GM15510 (cell line): ENCODE results near the gene TRNAU1AP.

Experiments used
- POLR2A ChIP-seq: IDR thresholded peaks from 3 replicates; pipeline ENCODE4 v1.6.1; 2011; ENCODE audit warnings: borderline replicate concordance; ENCODE audit not compliant: insufficient read length; ENCODE audit errors: extremely low read depth

Gene TRNAU1AP

DNA sequence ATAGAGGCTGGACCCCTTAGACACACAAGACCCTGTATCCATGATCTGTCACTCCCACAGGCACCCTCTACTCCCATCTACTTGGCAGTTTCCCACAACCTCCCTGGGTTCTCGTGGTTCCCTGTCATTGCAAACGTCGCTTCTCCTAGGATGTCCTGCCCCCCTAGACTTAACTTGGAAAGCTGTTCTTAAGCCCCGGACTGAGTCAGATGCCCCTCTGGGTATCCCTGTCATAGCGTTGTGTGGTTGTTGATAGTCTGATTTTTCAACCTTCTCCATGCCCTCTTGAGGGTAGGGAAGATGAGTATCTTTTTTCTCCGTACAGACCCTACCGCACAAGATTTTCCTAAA, 35.3 kb upstream of the TRNAU1AP start:
- TF ChIP-seq POLR2A: no peak

GRCh38 chr1:28518000-28518744, 34.7 kb upstream of the TRNAU1AP start:
- TF ChIP-seq POLR2A: peak; percentile 79

DNA sequence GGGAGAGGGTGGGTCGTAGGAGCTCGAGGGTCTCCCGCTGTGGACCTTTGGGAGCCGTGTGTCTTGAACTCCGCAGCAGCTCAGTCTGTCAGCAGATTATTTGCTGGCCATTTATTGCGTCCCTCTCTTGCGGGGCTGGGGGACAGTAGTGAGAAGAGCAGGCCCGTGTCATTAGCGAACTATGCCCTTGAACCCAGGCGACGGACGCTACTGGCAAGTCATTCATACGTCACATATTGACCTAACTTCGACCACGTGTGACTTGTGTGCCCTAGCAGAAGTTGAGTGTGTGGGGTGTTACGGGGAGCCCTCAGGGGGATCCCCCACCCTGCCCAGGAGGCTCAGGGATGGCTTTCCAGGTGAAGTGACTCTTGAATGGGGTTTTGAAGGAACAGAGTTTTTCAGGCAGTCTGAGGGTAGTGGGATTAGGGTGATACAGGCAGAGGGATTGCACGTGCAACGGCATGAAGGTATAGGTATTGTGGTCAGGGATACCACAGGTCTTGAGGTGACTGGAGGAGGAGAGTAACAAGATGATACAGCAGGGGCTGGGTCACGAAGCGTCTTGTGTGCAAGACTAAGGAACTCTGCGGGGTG, 34.0 kb upstream of the TRNAU1AP start:
- no peak for TF ChIP-seq POLR2A

DNA sequence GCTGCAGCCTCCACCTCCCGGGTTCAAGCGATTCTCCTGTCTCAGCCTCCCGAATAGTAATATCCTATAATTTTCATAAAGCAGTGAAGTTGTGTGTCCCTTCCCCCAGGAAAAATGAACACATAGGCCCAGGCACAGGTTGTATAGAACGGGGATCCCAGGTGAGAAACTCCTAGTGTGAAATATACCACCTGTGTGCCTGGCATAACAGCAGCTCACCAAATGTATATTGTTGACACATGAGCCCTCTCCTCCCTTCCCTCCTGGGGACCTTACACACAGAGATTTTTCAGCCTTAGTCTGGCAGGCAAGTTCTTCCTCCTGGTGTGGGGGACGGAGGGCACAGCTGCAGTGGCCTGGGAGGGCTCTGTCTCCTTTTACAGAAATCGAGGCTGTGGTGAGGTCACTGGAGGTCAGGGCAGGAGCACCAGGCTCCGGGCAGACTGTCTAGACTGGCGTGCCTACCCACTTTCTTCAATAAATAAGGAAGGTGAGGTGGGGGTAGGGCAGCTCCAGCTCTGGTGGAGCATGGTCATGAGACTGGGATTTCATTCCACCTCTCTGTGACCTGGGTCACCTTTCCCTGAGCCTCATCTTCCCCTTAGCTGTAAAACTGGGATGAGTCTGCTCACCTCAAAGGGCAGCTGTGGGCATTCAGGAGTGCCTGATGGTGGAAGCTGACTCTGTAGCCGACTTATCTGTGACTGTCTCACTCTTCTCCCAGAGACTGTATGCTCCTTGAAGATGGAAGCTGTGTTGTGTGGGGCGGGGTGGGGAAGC, 32.7 kb upstream of the TRNAU1AP start:
- TF ChIP-seq POLR2A: no peak

- TF ChIP-seq POLR2A: no peak
These were observed 31.3 kb upstream of the TRNAU1AP start for GRCh38 chr1:28521502-28522164.

- TF ChIP-seq POLR2A: no peak
These were observed 26.0 kb upstream of the TRNAU1AP start for GRCh38 chr1:28526886-28527285.

- TF ChIP-seq POLR2A: no peak
These were observed 22.4 kb upstream of the TRNAU1AP start for GRCh38 chr1:28530456-28530855.

- TF ChIP-seq POLR2A: no peak
These were observed 18.2 kb upstream of the TRNAU1AP start for GRCh38 chr1:28534671-28535070.

GRCh38 chr1:28535180-28535579, 17.7 kb upstream of the TRNAU1AP start:
- no peak for TF ChIP-seq POLR2A

GRCh38 chr1:28537457-28538199, 15.3 kb upstream of the TRNAU1AP start:
- TF ChIP-seq POLR2A: no peak

GRCh38 chr1:28538286-28538685, 14.6 kb upstream of the TRNAU1AP start:
- TF ChIP-seq POLR2A: no peak

DNA sequence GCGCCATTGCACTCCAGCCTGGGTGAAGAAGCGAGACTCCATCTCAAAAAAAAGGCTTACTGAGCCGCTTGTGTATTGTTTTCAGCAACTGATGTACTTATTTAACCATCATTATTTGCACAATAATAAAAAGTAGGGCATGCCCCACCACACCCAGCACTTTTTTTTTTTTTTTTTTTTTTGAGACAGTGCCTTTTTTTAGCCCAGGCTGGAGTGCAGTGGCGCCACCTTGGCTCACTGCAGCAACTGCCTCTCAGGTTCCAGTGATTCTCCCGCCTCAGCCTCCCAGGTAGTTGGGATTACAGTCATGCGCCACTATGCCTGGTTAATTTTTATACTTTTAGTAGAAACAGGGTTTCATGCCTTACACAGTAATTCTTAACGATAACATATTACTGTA, 12.2 kb upstream of the TRNAU1AP start:
- TF ChIP-seq POLR2A: no peak

GRCh38 chr1:28545246-28545628, 7.6 kb upstream of the TRNAU1AP start:
- TF ChIP-seq POLR2A: no peak

DNA sequence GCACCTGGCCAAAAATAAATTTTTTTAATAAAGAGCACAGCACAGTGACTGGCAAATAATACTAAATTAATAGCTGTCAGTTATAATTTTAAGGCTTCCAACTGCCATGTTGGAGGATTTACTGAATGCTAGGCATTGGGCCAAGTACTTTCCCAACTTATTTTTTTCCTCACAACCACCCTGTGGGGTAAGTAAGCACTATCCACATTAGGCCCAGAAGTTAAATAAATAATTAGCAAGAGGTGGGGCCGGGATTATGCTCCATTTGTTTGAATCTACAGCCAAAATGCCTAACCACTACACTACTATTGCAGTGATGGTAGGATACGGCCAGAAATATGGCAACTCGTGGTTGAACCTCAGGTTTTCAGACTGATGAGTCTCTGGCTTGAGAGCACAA, 4.6 kb upstream of the TRNAU1AP start:
- no peak for TF ChIP-seq POLR2A
